Measurements from ENCODE around the gene ABCC3. TPM values are rescaled to one million over a fixed set of nuclear protein-coding genes. Genes with fewer than 3 reads are reported as not detected.
A peak's percentile ranks its signal among the peaks of the same experiment; 100 is the strongest.

Gene ABCC3
- total RNA-seq, 1 donor from 2014 or later = 13.3 TPM

DNA sequence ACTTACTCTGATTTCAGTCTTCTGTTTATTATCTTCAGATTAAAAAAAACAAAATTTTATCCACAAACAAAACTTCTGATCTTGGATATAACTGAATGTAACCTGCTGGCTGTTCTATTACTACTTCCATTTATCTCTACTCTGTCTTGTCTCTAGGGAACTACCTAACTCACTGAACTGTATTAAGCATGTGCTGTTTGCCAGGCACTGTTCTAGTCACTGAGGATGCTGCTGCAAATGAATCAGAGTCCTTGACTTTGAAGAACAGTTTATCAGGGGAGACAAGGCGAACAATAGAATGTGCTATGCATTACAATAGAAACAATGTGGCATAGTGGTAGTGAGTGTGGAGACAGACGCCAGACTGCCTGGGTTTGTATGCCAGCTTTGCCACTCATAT lies 75.3 kb downstream of the ABCC3 start:
- H3K27ac Mint-ChIP-seq = peak overlapping the region; percentile 5
- H3K9me3 Mint-ChIP-seq = no peaks in the 10 kb centered on the region
- H3K4me3 Mint-ChIP-seq = peak overlapping the region; percentile 32
- TF ChIP-seq, protein P1, sequence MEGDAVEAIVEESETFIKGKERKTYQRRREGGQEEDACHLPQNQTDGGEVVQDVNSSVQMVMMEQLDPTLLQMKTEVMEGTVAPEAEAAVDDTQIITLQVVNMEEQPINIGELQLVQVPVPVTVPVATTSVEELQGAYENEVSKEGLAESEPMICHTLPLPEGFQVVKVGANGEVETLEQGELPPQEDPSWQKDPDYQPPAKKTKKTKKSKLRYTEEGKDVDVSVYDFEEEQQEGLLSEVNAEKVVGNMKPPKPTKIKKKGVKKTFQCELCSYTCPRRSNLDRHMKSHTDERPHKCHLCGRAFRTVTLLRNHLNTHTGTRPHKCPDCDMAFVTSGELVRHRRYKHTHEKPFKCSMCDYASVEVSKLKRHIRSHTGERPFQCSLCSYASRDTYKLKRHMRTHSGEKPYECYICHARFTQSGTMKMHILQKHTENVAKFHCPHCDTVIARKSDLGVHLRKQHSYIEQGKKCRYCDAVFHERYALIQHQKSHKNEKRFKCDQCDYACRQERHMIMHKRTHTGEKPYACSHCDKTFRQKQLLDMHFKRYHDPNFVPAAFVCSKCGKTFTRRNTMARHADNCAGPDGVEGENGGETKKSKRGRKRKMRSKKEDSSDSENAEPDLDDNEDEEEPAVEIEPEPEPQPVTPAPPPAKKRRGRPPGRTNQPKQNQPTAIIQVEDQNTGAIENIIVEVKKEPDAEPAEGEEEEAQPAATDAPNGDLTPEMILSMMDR (conservative IDR thresholded peaks at IDR 0.05) = no peak
- H3K27me3 Mint-ChIP-seq = peaks cover 3% of the 10 kb centered on the region
- DNase-seq (ENCODE audit: extremely low spot score, unreplicated experiment) = no peak
- peaks cover 21% of the 10 kb centered on the region for H3K4me1 Mint-ChIP-seq (ENCODE audit: unreplicated experiment)
- peaks cover 3% of the 10 kb centered on the region for H3K36me3 Mint-ChIP-seq

DNA sequence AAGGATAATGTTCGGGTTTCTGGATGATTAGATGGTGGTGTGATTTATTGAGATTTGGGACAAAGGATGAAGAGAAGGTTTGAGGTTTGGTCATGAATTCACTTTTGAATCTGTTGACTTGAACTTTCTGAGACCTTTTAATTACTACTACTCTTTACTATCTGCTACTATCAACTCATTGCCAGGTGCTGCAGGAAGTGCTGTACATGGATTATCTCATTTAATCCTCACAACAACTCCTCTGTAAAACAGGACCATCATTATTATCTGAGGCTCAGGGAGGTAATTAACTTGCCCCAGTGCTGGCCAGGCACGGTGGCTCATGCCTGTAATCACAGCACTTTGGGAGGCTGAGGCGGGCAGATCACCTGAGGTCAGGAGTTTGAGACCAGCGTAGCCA lies 76.0 kb downstream of the ABCC3 start:
- Mint-ChIP-seq H3K27me3 (peaks cover 3% of the 10 kb centered on the region), H3K27ac (no peak overlapping the region), H3K9me3 (no peaks in the 10 kb centered on the region)

DNA sequence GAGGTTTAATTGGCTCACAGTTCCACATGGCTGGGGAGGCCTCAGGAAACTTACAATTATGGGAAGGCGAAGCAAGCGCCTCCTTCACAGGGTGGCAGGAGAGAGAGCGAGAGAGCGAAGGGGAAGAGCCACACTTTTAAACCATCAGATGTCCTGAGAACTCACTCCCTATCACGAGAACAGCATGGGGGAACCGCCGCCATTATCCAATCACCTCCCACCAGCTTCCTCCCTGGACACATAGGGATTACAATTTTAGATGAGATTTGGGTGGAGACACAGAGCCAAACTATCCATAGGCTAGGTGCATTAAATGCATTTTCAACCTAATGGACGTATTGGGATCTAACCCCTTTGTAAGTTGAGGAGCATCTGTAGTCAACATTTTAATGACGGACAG lies 78.0 kb downstream of the ABCC3 start:
- Mint-ChIP-seq H3K27me3 (peaks cover 3% of the 10 kb centered on the region), H3K36me3 (no peaks in the 10 kb centered on the region), H3K9me3 (no peaks in the 10 kb centered on the region), H3K27ac (no peak overlapping the region), H3K4me3 (no peak overlapping the region), H3K4me1 (ENCODE audit: unreplicated experiment) (peaks cover 19% of the 10 kb centered on the region)
- TF ChIP-seq, protein P1 (conservative IDR thresholded peaks at IDR 0.05) = no peak
- no peak for DNase-seq (ENCODE audit: extremely low spot score, unreplicated experiment)

More for the DNA sequence above, 76.0 kb downstream of the ABCC3 start:
- no peak for DNase-seq (ENCODE audit: extremely low spot score, unreplicated experiment)
- H3K36me3 Mint-ChIP-seq = no peaks in the 10 kb centered on the region
- no peak overlapping the region for H3K4me3 Mint-ChIP-seq
- TF ChIP-seq, protein P1 (conservative IDR thresholded peaks at IDR 0.05) = no peak
- peaks cover 19% of the 10 kb centered on the region for H3K4me1 Mint-ChIP-seq (ENCODE audit: unreplicated experiment)

DNA sequence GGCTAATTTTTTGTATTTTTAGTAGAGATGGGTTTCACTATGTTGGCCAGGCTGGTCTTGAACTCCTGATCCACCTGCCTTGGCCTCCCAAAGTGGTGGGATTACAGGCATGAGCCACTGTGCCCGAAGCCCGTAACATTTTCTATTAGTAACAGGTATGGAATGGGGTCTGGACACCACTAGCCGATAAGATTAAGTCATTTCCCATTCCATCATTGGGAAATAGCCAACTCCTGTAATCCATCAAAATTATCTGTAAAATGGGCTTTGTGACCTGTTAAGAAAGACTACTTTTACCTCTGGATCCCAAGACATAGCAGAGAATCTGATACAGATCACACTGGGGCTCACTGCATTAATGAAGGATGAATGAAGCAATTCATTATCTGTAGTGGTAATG lies 80.8 kb downstream of the ABCC3 start:
- Mint-ChIP-seq H3K9me3 (no peaks in the 10 kb centered on the region), H3K27me3 (peaks cover 3% of the 10 kb centered on the region), H3K27ac (no peak overlapping the region), H3K4me3 (no peak overlapping the region), H3K4me1 (ENCODE audit: unreplicated experiment) (peaks cover 6% of the 10 kb centered on the region), H3K36me3 (no peaks in the 10 kb centered on the region)
- DNase-seq (ENCODE audit: extremely low spot score, unreplicated experiment) = no peak
- TF ChIP-seq, protein P1 (conservative IDR thresholded peaks at IDR 0.05) = no peak

DNA sequence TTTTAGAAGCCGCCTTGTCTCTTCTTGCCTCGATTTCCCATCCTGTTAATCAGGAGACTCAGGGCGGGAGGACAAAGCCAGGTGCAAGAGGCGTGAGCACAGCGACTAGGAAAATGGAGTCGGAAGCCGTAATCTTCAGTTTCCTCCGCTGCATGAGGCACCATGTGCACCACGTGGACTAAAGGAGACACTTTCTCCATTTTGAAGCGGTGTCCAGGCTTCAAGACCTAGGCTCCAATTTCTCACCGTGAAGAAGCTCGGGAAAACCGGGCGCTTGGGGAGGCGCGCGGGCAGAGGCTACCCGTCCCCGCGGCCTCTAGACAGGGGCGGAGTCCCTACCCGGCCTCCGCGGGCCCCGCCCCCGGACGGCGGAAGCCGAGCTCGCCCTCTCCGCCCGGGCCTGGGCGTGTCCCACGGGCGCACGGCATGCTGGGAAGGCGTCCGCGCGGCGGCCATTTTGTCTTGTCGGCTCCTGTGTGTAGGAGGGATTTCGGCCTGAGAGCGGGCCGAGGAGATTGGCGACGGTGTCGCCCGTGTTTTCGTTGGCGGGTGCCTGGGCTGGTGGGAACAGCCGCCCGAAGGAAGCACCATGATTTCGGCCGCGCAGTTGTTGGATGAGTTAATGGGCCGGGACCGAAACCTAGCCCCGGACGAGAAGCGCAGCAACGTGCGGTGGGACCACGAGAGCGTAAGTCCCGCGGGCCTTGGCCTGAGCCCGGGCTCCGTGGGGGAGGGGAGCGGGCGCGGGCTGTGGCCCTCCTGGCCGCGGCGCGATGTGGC lies 84.7 kb downstream of the ABCC3 start, which contains the start of gene LUC7L3:
Gene LUC7L3 (plus strand): TSS at position 460 of the 780 bp plus-strand sequence. CDS start 130 bp downstream, at position 590.
- peak within 1 kb of the TSS; percentile 96 for H3K4me3 Mint-ChIP-seq
- DNase-seq (ENCODE audit: extremely low spot score, unreplicated experiment) = peak; percentile 98
- H3K36me3 Mint-ChIP-seq = no peaks in the 10 kb centered on the region
- peaks cover 17% of the 10 kb centered on the region for H3K4me1 Mint-ChIP-seq (ENCODE audit: unreplicated experiment)
- no peaks in the 10 kb centered on the region for H3K27me3 Mint-ChIP-seq
- TF ChIP-seq, protein P1 (conservative IDR thresholded peaks at IDR 0.05) = no peak
- peak within 1 kb of the TSS; percentile 97 for H3K27ac Mint-ChIP-seq
- no peaks in the 10 kb centered on the region for H3K9me3 Mint-ChIP-seq
